HEK293 (cell line): ENCODE results near the gene MDFI.

Source experiments
- CTCF ChIA-PET: fragments of 350-600 bp; formaldehyde crosslinking; extraction: SDS; loops from one replicate; lab custom pipeline; 2021; ENCODE audit warnings: antibody characterized with exemption; lab: Yijun Ruan, JAX
- POLR2A ChIA-PET: fragments of 300-600 bp; formaldehyde crosslinking; extraction: SDS; loops from one replicate; lab custom pipeline; 2020; ENCODE audit warnings: antibody characterized with exemption, inconsistent platforms; lab: Yijun Ruan, JAX
- H3K27ac ChIP-seq: fragments of 200-500 bp; sonication (Bioruptor generic); 2 replicates; pipeline ENCODE4 v1.5.1; 2014; ENCODE audit warnings: low read depth, low read length, control low read depth, inconsistent platforms; ENCODE audit errors: extremely low read depth
- H3K36me3 ChIP-seq, 2 experiments: fragments of 200-500 bp in 1 of 2; sonication (Bioruptor generic) in 1 of 2; 1 replicate in 1 of 2; 2 replicates in 1 of 2; pipeline ENCODE4 v1.5.1; 2014 to 2017; ENCODE audit warnings: inconsistent platforms in 2 of 2, low read length in 2 of 2; ENCODE audit not compliant: control insufficient read depth in 2 of 2, insufficient read depth in 1 of 2
- H3K4me1 ChIP-seq: fragments of 200-500 bp; sonication (Bioruptor generic); 2 replicates; pipeline ENCODE4 v1.5.1; 2014; ENCODE audit warnings: mild to moderate bottlenecking, low read length, inconsistent platforms; ENCODE audit not compliant: control insufficient read depth, insufficient read depth
- H3K4me3 ChIP-seq: 2 replicates; pipeline ENCODE4 v1.5.1; 2011; ENCODE audit warnings: low read depth, mild to moderate bottlenecking, control low read depth, low read length, moderate library complexity
- H3K9me3 ChIP-seq: fragments of 200-500 bp; sonication (Bioruptor generic); 2 replicates; pipeline ENCODE4 v1.5.1; 2014; ENCODE audit warnings: low read depth, low read length, inconsistent platforms; ENCODE audit not compliant: control insufficient read depth, insufficient read depth
- REPIN1 ChIP-seq: fragments of 450-650 bp; formaldehyde crosslinking; IDR thresholded peaks from 2 replicates; pipeline ENCODE4 v1.5.1; 2017; ENCODE audit warnings: missing biosample characterization, missing genetic modification characterization, low read depth
- ZBTB20 ChIP-seq: fragments of 450-650 bp; formaldehyde crosslinking; IDR thresholded peaks from 2 replicates; pipeline ENCODE4 v1.5.1; 2016; ENCODE audit warnings: missing biosample characterization, missing genetic modification characterization
- ZNF10 ChIP-seq: fragments of 450-650 bp; formaldehyde crosslinking; IDR thresholded peaks from 2 replicates; pipeline ENCODE4 v1.5.1; 2017; ENCODE audit warnings: missing biosample characterization, missing genetic modification characterization
- ZNF121 ChIP-seq: fragments of 450-650 bp; formaldehyde crosslinking; IDR thresholded peaks from 2 replicates; pipeline ENCODE4 v1.5.1; 2016; ENCODE audit warnings: missing biosample characterization, missing genetic modification characterization
- ZNF2 ChIP-seq: fragments of 450-650 bp; formaldehyde crosslinking; IDR thresholded peaks from 2 replicates; pipeline ENCODE4 v1.5.1; 2016; ENCODE audit warnings: missing biosample characterization, missing genetic modification characterization
- ZNF433 ChIP-seq: fragments of 450-650 bp; formaldehyde crosslinking; IDR thresholded peaks from 2 replicates; pipeline ENCODE4 v1.5.1; 2016; ENCODE audit warnings: missing biosample characterization, missing genetic modification characterization, low read depth
- ZNF521 ChIP-seq: fragments of 450-650 bp; formaldehyde crosslinking; IDR thresholded peaks from 2 replicates; pipeline ENCODE4 v1.5.1; 2017; ENCODE audit warnings: missing biosample characterization, mild to moderate bottlenecking, missing genetic modification characterization
- ZNF548 ChIP-seq: fragments of 450-650 bp; formaldehyde crosslinking; IDR thresholded peaks from 2 replicates; pipeline ENCODE4 v1.5.1; 2016; ENCODE audit warnings: missing biosample characterization, missing genetic modification characterization
- ZNF571 ChIP-seq: fragments of 450-650 bp; formaldehyde crosslinking; IDR thresholded peaks from 2 replicates; pipeline ENCODE4 v1.5.0; 2017; ENCODE audit warnings: missing biosample characterization, missing genetic modification characterization
- ZNF596 ChIP-seq: fragments of 450-650 bp; IDR thresholded peaks from 2 replicates; pipeline ENCODE4 v1.5.0; 2018; ENCODE audit warnings: missing biosample characterization, mild to moderate bottlenecking, missing genetic modification characterization, moderate library complexity
- TF ChIP-seq, protein P1 (sequence below): fragments of 450-650 bp; formaldehyde crosslinking; IDR thresholded peaks from 2 replicates; pipeline ENCODE4 v1.5.1; 2016; ENCODE audit warnings: missing biosample characterization, missing genetic modification characterization
- TF ChIP-seq, protein P2 (sequence below): fragments of 450-650 bp; formaldehyde crosslinking; IDR thresholded peaks from 2 replicates; pipeline ENCODE4 v1.5.1; 2016; ENCODE audit warnings: missing biosample characterization, missing genetic modification characterization
- TF ChIP-seq, protein P3 (sequence below): fragments of 450-650 bp; formaldehyde crosslinking; IDR thresholded peaks from 2 replicates; pipeline ENCODE4 v1.5.1; 2017; ENCODE audit warnings: missing biosample characterization, missing genetic modification characterization
- TF ChIP-seq, protein P4 (sequence below): fragments of 450-650 bp; formaldehyde crosslinking; IDR thresholded peaks from 2 replicates; pipeline ENCODE4 v1.5.1; 2017; ENCODE audit warnings: missing biosample characterization, missing genetic modification characterization
- TF ChIP-seq, protein P5 (sequence below): fragments of 450-650 bp; formaldehyde crosslinking; IDR thresholded peaks from 2 replicates; pipeline ENCODE4 v1.5.1; 2016; ENCODE audit warnings: missing biosample characterization, missing genetic modification characterization
- TF ChIP-seq, protein P6 (sequence below): fragments of 450-650 bp; formaldehyde crosslinking; IDR thresholded peaks from 2 replicates; pipeline ENCODE4 v1.5.1; 2016; ENCODE audit warnings: missing biosample characterization, missing genetic modification characterization

The MDFI gene

DNA sequence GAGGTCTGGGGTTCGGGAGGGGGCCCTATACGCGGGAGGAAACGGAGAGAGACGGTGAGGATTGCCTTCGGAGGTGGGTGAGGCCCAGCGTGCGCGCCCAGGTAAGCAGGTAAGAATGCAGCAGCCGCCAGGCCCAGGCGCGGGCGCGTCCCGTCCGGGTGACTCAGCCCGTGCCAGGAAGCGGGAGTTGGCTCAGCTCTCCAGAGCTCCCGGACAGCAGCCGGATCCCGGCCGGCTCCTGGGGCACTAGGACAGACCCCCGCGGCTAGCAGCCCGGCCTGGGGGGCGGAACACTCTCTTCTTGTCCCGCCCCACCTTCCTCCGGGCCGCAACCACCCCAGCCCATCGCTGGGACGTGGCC, 1.5 kb upstream of the MDFI start:
- Histone ChIP-seq H3K4me1 (no peaks in the 10 kb centered on the region; the same call in 1 of the 2 replicates), H3K4me3 (no peak overlapping the region), H3K27ac (no peak overlapping the region), H3K9me3 (no peaks in the 10 kb centered on the region), H3K36me3 (no peaks in the 10 kb centered on the region)
- TF ChIP-seq ZNF2 (tag by site-specific recombination) = no peak
- TF ChIP-seq, protein P1, sequence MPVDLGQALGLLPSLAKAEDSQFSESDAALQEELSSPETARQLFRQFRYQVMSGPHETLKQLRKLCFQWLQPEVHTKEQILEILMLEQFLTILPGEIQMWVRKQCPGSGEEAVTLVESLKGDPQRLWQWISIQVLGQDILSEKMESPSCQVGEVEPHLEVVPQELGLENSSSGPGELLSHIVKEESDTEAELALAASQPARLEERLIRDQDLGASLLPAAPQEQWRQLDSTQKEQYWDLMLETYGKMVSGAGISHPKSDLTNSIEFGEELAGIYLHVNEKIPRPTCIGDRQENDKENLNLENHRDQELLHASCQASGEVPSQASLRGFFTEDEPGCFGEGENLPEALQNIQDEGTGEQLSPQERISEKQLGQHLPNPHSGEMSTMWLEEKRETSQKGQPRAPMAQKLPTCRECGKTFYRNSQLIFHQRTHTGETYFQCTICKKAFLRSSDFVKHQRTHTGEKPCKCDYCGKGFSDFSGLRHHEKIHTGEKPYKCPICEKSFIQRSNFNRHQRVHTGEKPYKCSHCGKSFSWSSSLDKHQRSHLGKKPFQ (tag by site-specific recombination) = no peak
- TF ChIP-seq, protein P2, sequence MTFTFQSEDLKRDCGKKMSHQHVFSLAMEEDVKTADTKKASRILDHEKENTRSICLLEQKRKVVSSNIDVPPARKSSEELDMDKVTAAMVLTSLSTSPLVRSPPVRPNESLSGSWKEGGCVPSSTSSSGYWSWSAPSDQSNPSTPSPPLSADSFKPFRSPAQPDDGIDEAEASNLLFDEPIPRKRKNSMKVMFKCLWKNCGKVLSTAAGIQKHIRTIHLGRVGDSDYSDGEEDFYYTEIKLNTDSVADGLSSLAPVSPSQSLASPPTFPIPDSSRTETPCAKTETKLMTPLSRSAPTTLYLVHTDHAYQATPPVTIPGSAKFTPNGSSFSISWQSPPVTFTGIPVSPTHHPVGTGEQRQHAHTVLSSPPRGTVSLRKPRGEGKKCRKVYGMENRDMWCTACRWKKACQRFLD = no peak
- TF ChIP-seq ZNF548 = no peak
- no peak for TF ChIP-seq REPIN1 (tag by site-specific recombination)
- ChIA-PET POLR2A (interaction anchor here (0.9 kb wide), 1 partner anchor 34 kb away, joined by 3 read pairs; no protein-coding TSS in a partner anchor), CTCF (interaction anchor here (0.6 to 1.3 kb wide), 5 partner anchors 27 to 1627 kb away, joined by 3 to 11 read pairs (median 4); no protein-coding TSS in a partner anchor)

DNA sequence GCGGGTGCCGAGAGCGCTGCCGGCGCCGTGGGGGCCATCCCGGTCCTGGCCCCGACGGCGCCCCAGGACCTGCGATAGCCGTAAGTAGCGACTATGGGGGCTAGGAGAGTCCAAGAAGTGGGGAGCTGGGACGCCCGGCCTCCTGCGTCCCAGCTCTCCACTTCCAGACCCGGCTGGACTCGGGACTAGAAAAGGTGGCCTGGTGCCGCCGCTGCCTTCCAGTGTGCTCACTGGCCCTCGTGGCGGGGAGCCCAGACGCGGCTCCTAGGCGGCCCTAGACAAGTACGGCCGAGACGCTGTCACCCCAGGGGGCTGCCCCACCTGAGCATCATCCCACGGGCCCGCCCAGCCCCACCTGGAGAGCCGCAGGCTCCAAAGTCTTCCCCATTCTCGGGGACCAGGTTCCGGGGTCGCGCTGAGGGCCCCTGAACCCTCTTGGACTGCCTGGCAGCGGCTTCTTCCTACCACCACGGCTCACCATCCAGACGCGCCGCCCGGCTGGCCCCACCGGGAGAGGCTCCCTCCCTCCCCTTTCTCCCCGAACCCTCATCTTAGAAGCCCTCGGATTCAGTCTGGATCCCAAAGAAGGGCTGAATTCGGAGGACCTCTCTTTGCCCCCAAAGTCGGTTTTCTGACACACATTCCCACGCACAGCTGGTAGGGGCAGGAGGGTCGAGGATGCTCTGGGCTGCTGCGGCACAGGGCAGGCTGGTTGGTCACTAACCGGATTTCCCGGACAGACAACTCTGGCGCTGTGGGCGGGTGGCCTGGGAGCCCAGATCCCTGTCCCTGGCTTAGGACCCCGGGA, 870 bp upstream of the MDFI start:
- TF ChIP-seq ZBTB20 (tag by site-specific recombination) = no peak
- no peak for TF ChIP-seq ZNF10 (tag by site-specific recombination)
- no peak for TF ChIP-seq ZNF433
- no peak for TF ChIP-seq ZNF596 (tag by site-specific recombination)
- TF ChIP-seq, protein P3, sequence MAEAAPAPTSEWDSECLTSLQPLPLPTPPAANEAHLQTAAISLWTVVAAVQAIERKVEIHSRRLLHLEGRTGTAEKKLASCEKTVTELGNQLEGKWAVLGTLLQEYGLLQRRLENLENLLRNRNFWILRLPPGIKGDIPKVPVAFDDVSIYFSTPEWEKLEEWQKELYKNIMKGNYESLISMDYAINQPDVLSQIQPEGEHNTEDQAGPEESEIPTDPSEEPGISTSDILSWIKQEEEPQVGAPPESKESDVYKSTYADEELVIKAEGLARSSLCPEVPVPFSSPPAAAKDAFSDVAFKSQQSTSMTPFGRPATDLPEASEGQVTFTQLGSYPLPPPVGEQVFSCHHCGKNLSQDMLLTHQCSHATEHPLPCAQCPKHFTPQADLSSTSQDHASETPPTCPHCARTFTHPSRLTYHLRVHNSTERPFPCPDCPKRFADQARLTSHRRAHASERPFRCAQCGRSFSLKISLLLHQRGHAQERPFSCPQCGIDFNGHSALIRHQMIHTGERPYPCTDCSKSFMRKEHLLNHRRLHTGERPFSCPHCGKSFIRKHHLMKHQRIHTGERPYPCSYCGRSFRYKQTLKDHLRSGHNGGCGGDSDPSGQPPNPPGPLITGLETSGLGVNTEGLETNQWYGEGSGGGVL (tag by site-specific recombination) = no peak
- TF ChIP-seq, all 188 proteins: peak for 0
- Histone ChIP-seq H3K27ac (no peak overlapping the region), H3K4me1 (no peaks in the 10 kb centered on the region; the same call in 1 of the 2 replicates), H3K4me3 (no peak overlapping the region), H3K36me3 (no peaks in the 10 kb centered on the region), H3K9me3 (no peaks in the 10 kb centered on the region)
- ChIA-PET CTCF (interaction anchor here (0.6 to 1.3 kb wide), 4 partner anchors 28 to 1283 kb away, joined by 3 to 11 read pairs (median 4); no protein-coding TSS in a partner anchor), POLR2A (no interaction called here)

DNA sequence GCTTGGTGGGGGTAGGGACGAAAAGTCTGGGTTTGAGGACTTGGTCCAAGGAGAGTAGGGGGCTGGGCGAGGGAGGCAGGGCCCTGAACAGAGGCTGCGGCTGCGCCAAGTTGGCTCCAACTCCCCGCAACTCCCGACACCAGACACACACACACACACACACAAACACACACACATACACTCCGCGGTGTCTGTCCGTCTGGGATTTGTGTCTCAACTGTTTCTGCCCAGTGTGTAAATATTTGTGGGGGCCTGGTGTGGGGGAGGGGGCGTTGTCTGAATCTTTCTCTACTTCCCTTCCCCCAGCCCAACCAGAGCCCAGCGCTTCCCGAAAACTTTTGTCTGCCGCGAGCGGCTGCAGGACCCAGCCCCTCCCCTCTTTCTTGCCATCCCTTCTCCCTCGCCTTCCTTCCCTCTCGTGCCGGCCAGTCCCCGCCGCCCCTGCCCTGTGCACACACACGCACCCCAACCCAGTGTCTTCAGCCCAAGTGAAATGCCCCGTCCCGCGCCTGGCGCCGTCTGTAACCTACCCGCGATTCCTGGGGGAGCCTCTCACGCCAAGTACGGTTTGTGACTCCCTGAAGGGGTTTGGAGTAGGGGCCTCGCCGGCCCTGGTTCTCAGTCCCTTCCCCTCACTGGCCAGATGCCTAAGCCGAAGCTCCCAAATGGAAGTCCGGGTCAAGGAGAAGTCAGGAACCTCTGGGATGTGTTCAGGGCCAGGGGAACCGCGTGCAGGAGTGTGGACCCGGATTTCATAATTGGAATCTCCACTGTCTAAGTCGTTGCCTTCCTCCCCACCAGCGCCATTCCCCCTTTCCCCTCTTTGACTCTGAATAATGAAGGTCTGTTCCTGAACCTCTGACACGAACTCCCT, 904 bp downstream of the MDFI start:
- TF ChIP-seq ZNF571 (no peak), ZNF121 (no peak), ZNF521 (no peak)
- TF ChIP-seq, protein P4, sequence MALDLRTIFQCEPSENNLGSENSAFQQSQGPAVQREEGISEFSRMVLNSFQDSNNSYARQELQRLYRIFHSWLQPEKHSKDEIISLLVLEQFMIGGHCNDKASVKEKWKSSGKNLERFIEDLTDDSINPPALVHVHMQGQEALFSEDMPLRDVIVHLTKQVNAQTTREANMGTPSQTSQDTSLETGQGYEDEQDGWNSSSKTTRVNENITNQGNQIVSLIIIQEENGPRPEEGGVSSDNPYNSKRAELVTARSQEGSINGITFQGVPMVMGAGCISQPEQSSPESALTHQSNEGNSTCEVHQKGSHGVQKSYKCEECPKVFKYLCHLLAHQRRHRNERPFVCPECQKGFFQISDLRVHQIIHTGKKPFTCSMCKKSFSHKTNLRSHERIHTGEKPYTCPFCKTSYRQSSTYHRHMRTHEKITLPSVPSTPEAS (tag by site-specific recombination) = no peak
- TF ChIP-seq, protein P5, sequence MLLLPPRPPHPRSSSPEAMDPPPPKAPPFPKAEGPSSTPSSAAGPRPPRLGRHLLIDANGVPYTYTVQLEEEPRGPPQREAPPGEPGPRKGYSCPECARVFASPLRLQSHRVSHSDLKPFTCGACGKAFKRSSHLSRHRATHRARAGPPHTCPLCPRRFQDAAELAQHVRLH (tag by site-specific recombination) = no peak
- TF ChIP-seq, protein P6, sequence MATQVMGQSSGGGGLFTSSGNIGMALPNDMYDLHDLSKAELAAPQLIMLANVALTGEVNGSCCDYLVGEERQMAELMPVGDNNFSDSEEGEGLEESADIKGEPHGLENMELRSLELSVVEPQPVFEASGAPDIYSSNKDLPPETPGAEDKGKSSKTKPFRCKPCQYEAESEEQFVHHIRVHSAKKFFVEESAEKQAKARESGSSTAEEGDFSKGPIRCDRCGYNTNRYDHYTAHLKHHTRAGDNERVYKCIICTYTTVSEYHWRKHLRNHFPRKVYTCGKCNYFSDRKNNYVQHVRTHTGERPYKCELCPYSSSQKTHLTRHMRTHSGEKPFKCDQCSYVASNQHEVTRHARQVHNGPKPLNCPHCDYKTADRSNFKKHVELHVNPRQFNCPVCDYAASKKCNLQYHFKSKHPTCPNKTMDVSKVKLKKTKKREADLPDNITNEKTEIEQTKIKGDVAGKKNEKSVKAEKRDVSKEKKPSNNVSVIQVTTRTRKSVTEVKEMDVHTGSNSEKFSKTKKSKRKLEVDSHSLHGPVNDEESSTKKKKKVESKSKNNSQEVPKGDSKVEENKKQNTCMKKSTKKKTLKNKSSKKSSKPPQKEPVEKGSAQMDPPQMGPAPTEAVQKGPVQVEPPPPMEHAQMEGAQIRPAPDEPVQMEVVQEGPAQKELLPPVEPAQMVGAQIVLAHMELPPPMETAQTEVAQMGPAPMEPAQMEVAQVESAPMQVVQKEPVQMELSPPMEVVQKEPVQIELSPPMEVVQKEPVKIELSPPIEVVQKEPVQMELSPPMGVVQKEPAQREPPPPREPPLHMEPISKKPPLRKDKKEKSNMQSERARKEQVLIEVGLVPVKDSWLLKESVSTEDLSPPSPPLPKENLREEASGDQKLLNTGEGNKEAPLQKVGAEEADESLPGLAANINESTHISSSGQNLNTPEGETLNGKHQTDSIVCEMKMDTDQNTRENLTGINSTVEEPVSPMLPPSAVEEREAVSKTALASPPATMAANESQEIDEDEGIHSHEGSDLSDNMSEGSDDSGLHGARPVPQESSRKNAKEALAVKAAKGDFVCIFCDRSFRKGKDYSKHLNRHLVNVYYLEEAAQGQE (tag by site-specific recombination) = no peak
- Histone ChIP-seq H3K4me1 (no peaks in the 10 kb centered on the region; the same call in 1 of the 2 replicates), H3K27ac (no peak overlapping the region), H3K4me3 (no peak overlapping the region), H3K9me3 (no peaks in the 10 kb centered on the region), H3K36me3 (no peaks in the 10 kb centered on the region)
- ChIA-PET POLR2A (interaction anchor here (1.2 kb wide), 1 partner anchor 37 kb away, joined by 5 read pairs; no protein-coding TSS in a partner anchor), CTCF (interaction anchor here (0.6 kb wide), 1 partner anchor 11 kb away, joined by 3 read pairs; no protein-coding TSS in a partner anchor)
